Subcutaneous adipose tissue (tissue), 4 donors: Measurements from ENCODE around the gene IQCH. TPM values are rescaled to one million over a fixed set of nuclear protein-coding genes. Genes with fewer than 3 reads are reported as not detected.

ENCODE experiments used
- total RNA-seq, 4 donors: library from RNA; depleted of rRNA; stranded (reverse); fragments of >200 nt; gene quantifications; one replicate each; pipeline ENCODE4 v1.1.0, GENCODE V29; 2016
- TF ChIP-seq, protein P1 (sequence below): fragments of 450-650 bp; IDR thresholded peaks from one replicate; pipeline ENCODE4 v1.5.1; 2016; ENCODE audit warnings: low read depth, mild to moderate bottlenecking, control low read depth, antibody characterized with exemption, moderate library complexity

The IQCH gene
- total RNA-seq, 4 donors from 2014 or later = 0.51 to 1.5 (median 0.88) TPM; not detected in 1

- TF ChIP-seq, protein P1, sequence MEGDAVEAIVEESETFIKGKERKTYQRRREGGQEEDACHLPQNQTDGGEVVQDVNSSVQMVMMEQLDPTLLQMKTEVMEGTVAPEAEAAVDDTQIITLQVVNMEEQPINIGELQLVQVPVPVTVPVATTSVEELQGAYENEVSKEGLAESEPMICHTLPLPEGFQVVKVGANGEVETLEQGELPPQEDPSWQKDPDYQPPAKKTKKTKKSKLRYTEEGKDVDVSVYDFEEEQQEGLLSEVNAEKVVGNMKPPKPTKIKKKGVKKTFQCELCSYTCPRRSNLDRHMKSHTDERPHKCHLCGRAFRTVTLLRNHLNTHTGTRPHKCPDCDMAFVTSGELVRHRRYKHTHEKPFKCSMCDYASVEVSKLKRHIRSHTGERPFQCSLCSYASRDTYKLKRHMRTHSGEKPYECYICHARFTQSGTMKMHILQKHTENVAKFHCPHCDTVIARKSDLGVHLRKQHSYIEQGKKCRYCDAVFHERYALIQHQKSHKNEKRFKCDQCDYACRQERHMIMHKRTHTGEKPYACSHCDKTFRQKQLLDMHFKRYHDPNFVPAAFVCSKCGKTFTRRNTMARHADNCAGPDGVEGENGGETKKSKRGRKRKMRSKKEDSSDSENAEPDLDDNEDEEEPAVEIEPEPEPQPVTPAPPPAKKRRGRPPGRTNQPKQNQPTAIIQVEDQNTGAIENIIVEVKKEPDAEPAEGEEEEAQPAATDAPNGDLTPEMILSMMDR = no peak
These were observed 5.2 kb downstream of the IQCH start for GRCh38 chr15:67259806-67260205.

DNA sequence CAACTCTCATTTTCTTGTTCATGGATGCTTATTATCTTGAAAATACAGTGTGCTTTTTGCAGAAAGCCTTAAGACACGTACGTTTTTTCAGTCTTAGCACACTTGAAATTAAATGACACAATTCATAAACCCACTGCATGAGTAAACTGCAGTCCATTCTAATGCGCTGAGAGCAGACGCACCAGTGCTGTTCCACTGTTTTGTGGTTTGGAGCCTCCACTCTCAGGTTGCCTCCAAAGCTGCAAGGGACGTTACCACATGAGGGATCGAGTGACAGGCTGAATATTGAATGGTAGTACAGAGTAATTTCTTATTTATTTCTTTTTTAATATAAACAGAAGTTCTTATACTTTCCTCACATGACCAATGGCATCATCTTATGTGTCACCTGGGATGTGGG, 12.3 kb downstream of the IQCH start:
- TF ChIP-seq, protein P1 = no peak

DNA sequence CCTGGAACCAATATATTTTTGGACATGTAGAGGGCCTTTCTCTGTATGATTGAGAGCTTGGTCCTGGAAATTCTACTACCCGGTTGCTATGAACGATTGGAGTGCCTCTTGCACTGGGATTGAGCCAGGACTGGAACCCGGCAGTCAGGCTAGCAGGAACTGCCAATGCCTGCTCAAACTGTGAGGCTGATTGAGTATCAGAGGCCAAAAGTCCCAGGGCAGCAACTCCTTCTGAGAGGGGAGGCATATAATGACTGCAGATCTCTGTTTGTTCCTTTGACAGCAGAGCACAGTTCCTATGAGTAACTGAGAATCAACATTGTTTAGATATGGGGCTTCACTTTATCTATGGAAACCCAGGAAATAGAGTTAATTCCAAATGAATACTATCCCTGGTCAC, 12.9 kb downstream of the IQCH start:
- TF ChIP-seq, protein P1 = no peak

GRCh38 chr15:67267951-67268941, 13.7 kb downstream of the IQCH start:
- TF ChIP-seq, protein P1 = no peak

DNA sequence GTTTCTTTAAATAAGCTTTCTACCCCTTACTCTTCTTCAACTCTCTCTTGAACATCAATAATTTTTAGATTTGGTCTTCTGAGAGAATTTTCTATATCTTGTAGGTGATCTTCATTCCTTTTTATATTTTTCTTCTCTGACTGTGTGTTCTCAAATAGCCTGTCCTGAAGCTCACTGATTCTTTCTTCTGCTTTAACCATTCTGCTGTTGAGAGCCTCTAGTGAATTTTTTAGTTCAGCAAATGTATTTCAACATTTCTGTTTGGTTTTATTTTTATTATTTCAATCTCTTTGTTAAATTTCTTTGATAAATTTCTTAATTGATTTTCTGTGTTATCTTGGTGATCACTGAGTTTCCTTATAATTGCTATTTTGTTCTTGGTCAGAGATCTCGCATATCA, 19.6 kb downstream of the IQCH start:
- TF ChIP-seq, protein P1 = no peak

- TF ChIP-seq, protein P1 = no peak
These were observed 22.1 kb downstream of the IQCH start for GRCh38 chr15:67276666-67277065.

DNA sequence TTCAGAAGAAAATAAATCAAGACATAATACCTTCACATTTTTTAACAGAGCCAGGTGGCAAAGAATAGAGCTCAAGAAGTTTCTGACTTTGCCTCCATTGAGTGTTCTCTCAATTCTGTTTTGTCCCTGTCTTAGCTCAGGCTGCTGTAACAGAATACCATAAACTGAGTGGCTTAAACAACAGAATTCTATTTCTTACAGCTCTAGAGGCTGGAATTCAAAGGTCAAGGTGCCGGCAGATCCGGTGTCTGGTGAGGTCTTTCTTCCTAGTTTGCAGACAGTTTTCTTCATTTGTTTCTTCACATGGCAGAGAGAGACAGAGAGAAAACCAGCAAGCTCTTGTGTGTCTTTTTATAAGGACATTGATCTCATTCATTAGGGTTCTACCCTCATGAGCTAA, 25.6 kb downstream of the IQCH start:
- TF ChIP-seq, protein P1 = no peak
